Omental fat pad (tissue), 4 donors: ENCODE data around the gene SNX12. TPM values are rescaled to one million over a fixed set of nuclear protein-coding genes. Genes with fewer than 3 reads are reported as not detected.

ENCODE experiments used
- ATAC-seq: fragments of 150-250 bp; one replicate; pipeline ENCODE4 v1.9.1; 2016; ENCODE audit warnings: mild to moderate bottlenecking, moderate library complexity; ENCODE audit not compliant: low FRiP score
- DNase-seq: peaks from one replicate; pipeline ENCODE4 v3.0.0-alpha.2; 2019; ENCODE audit warnings: low spot score
- total RNA-seq, 4 donors: library from RNA; depleted of rRNA; stranded (reverse); fragments of >200 nt; gene quantifications; one replicate each; pipeline ENCODE4 v1.1.0, GENCODE V29; 2016
- TF ChIP-seq, protein P1 (sequence below), 3 donors: fragments of 450-650 bp; IDR thresholded peaks; one replicate each; pipeline ENCODE4 v1.5.1; 2016 to 2017; ENCODE audit warnings: antibody characterized with exemption in 3 of 3, mild to moderate bottlenecking in 3 of 3, moderate library complexity in 2 of 3

The SNX12 gene
- 10 to 100 TPM; 34.9 to 53.4 (median 43.7) TPM for total RNA-seq

DNA sequence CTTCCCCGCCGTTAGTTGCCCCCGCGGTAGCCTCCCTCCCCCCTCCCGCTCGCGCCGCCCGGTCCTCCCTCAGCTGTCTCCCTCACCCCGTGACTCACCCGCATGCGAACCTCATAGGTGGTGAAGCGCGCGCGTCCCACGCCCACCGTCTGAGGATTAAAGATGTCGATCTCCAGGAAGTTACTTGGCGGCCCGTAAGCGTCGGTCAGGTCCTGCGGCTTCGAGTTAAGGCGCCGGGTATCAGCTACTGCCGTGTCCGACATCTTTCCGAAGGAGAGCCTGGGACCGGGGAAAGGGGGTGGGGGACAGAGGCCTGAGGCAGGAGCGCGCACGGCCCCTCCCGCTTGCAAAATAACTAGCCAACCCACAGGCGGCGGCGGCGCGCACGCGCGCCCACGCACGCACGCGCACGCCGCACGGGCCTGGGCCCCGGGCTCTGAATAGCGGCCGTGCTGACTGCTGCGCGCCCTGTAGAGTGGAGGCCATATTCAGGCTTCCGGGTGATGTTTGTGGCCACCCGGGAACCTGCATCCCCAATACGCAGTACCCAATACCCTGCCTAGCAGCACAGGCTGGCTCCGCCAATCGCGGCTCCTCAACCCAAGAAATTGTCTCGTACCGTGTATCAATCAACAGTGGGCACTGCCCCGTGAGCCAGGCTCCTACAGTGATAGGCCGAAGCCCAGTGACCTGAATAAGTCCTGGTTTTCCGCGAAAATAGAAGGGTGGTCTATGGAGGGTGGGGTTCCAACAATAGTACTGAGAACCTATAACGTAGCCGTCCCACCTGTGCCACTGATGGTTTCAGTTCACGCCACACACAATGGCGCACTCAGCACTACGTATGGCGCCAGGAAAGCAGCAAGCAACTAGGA is at the start of gene SNX12:
SNX12 (minus strand) TSS at position 291 of the 875 bp plus-strand sequence; CDS start at position 263, 28 bp downstream.
- TF ChIP-seq, protein P1, sequence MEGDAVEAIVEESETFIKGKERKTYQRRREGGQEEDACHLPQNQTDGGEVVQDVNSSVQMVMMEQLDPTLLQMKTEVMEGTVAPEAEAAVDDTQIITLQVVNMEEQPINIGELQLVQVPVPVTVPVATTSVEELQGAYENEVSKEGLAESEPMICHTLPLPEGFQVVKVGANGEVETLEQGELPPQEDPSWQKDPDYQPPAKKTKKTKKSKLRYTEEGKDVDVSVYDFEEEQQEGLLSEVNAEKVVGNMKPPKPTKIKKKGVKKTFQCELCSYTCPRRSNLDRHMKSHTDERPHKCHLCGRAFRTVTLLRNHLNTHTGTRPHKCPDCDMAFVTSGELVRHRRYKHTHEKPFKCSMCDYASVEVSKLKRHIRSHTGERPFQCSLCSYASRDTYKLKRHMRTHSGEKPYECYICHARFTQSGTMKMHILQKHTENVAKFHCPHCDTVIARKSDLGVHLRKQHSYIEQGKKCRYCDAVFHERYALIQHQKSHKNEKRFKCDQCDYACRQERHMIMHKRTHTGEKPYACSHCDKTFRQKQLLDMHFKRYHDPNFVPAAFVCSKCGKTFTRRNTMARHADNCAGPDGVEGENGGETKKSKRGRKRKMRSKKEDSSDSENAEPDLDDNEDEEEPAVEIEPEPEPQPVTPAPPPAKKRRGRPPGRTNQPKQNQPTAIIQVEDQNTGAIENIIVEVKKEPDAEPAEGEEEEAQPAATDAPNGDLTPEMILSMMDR (IDR thresholded peaks at IDR 0.05): peak in 2 of 3 donors; percentile 27 to 85
- DNase-seq (peak; percentile 61), ATAC-seq (peak; percentile 97)

DNA sequence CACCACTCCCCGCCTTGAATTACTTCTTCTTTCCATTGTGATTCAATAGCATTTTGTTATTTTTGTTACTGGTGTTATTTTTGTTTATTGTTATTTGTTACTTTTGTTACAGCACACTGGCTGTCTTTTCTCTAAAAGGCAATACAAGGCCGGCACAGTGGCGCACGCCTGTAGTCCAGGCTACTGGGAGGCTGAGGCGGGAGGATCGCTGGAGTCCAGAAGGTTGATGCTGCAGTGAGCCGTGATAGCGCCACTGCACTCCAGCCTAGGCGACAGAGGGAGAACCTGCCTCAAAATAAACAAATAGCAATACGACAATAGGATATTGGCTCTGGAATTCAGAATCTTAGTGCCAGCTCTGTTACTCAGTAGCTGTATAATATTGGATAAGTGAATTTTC is 49.2 kb upstream of the SNX12 start:
- ATAC-seq: no peak
- DNase-seq: no peak
- TF ChIP-seq, protein P1 (IDR thresholded peaks at IDR 0.05): no peak

DNA sequence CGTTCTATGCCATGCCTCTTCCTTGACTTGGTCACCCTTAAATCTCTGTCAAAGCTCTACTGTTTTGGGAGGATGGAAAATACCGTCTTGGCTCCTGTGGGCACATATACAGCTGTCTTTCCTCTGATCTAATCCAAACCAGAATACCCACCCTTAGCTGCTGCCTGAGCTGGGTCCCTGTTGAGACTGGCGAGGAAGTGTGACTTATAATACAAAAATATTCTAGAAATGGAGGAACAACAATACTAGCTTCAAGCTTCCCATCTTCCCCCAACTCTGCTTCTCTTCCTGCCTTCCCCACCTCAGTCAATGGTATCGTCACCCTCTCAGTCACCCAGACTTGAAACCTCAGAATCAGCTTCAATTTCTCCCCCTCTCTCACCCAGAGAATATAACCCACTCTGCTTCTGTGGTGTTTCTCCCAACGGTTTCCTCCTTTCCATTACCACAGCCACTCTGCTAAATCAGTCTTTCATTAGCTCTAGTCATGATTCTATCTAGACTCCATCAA is 43.8 kb upstream of the SNX12 start:
- TF ChIP-seq, protein P1 (IDR thresholded peaks at IDR 0.05): no peak
- ATAC-seq (no peak), DNase-seq (no peak)

DNA sequence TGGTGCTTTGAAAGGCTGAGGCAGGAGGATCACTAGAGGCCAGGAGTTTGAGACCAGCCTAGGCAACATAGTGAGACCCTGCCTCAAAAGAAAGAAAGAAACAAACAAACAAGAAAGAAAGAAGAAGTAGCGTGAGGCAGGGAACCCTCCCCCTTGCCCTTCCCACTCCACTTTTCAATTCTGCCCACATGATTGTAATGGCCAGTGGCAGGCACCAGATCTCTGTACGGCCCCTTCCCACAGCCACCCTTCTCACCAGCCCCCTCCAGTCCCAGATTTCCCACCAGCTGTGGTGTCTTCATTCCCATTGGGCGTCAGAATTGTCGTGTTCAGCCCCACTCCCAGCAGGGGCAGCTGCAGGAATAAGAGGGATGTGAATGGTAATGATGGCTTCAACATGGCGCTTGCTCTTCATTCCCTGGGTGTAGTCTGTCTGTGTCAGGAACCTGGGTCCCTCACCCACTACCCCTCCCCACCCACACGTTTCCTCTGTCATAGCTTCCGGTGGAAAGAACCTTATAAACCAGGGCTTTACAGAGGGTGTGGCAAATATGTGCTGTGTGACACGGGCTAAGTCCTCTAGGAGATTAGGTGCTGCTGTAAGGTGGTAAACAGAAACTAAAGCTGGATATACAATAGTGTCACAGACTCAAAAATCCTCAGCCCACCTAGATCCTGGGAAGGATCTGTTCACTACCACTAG is 43.2 kb upstream of the SNX12 start, which contains the start of gene IL2RG:
IL2RG (minus strand) TSS at position 437 of the 703 bp plus-strand sequence; CDS start at position 399, 38 bp downstream.
- TF ChIP-seq, protein P1 (IDR thresholded peaks at IDR 0.05): no peak
- ATAC-seq: no peak
- DNase-seq: no peak

DNA sequence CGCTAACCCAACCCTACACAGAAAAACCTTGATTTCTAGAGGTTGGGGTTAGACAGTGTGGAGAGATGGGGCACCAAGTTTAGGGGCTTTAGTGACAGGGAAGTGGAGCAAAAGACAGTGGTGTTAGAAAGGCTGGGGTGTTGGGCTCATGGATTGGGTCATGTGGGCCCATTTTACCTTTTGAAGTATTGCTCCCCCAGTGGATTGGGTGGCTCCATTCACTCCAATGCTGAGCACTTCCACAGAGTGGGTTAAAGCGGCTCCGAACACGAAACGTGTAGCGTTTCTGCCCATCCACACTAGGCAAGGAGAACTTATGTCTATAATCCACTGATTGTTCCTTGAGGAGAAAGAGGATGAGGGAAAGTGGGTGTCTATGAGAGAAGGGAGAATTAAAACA is 40.9 kb upstream of the SNX12 start:
- TF ChIP-seq, protein P1 (IDR thresholded peaks at IDR 0.05): no peak
- DNase-seq (no peak), ATAC-seq (no peak)

DNA sequence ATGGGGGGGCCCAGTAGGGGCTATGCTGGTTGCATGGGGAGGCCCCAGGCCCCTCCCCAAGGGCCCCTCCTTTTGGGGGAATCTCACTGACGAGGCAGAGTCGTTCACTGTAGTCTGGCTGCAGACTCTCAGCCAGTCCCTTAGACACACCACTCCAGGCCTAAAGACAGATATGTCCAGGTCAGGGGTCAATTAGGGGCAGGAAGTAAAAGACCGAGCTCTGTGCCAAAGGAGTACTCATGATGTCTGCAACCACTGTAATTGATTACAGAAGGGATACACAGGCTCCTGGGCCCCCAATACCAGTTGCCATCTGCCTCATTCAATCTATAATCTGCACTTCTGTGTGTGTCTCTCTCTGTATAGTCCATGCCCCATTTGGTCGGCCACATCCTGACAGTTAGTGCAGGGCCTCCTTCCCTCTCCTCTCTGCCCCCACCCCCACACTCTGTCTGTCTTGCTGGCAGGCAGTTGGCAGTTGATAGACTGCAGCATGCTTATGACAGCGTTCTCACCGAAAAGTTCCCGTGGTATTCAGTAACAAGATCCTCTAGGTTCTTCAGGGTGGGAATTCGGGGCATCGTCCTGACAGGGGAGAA is 39.7 kb upstream of the SNX12 start:
- TF ChIP-seq, protein P1 (IDR thresholded peaks at IDR 0.05): no peak
- DNase-seq (no peak), ATAC-seq (no peak)
